Measurements from ENCODE around the gene DPEP1. TPM values are rescaled to one million over a fixed set of nuclear protein-coding genes. Genes with fewer than 3 reads are reported as not detected.
"Not testable (repeated sequence)": the region's sequence is repeated elsewhere in the genome, so short reads cannot be mapped to it uniquely, and the experiment has no call there.

The DPEP1 gene
- total and polyA plus RNA-seq, 4 donors, result 0.99 to 9.8 (median 5.1) TPM

- no peak overlapping the region for H3K27ac ChIP-seq (ENCODE audit: low read depth, low read length)
- H3K4me3 ChIP-seq (ENCODE audit: low read depth, low read length), result no peak overlapping the region
- WGBS (ENCODE audit: insufficient coverage), result 61% methylated on average over 3 of the region's 7 CpGs
- peaks cover 68% of the 10 kb centered on the region for H3K36me3 ChIP-seq (ENCODE audit: control insufficient read depth, insufficient read depth, low read length)
- H3K4me1 ChIP-seq (ENCODE audit: control insufficient read depth, insufficient read depth, low read length), result no peaks in the 10 kb centered on the region
- no peak for DNase-seq (ENCODE audit: low read depth in 4 of 6, low spot score in 6 of 6)
- H3K27me3 ChIP-seq (ENCODE audit: control insufficient read depth, insufficient read depth, low read length), result no peaks in the 10 kb centered on the region
- no peaks in the 10 kb centered on the region for H3K9me3 ChIP-seq (ENCODE audit: control insufficient read depth, insufficient read depth, low read length)
Measured at GRCh38 chr16:89586218-89586617, 27.2 kb upstream of the DPEP1 start.

- peaks cover 66% of the 10 kb centered on the region for H3K36me3 ChIP-seq (ENCODE audit: control insufficient read depth, insufficient read depth, low read length)
- WGBS (ENCODE audit: insufficient coverage), result 94% methylated on average over 11 of the region's 25 CpGs
- H3K4me3 ChIP-seq (ENCODE audit: low read depth, low read length), result no peak overlapping the region
- DNase-seq (ENCODE audit: low read depth in 4 of 6, low spot score in 6 of 6), result no peak
- H3K27me3 ChIP-seq (ENCODE audit: control insufficient read depth, insufficient read depth, low read length), result no peaks in the 10 kb centered on the region
- H3K4me1 ChIP-seq (ENCODE audit: control insufficient read depth, insufficient read depth, low read length), result no peaks in the 10 kb centered on the region
- H3K27ac ChIP-seq (ENCODE audit: low read depth, low read length), result no peak overlapping the region
- H3K9me3 ChIP-seq (ENCODE audit: control insufficient read depth, insufficient read depth, low read length), result no peaks in the 10 kb centered on the region
Measured at GRCh38 chr16:89586853-89587252, 26.6 kb upstream of the DPEP1 start.

- H3K4me1 ChIP-seq (ENCODE audit: control insufficient read depth, insufficient read depth, low read length); H3K4me3 ChIP-seq (ENCODE audit: low read depth, low read length); DNase-seq (ENCODE audit: low read depth in 4 of 6, low spot score in 6 of 6); H3K27ac ChIP-seq (ENCODE audit: low read depth, low read length); H3K27me3 ChIP-seq (ENCODE audit: control insufficient read depth, insufficient read depth, low read length); H3K9me3 ChIP-seq (ENCODE audit: control insufficient read depth, insufficient read depth, low read length): not testable (repeated sequence)
- peaks cover 61% of the 10 kb centered on the region for H3K36me3 ChIP-seq (ENCODE audit: control insufficient read depth, insufficient read depth, low read length)
- 97% methylated on average over 24 of the region's 36 CpGs for WGBS (ENCODE audit: insufficient coverage)
Measured at GRCh38 chr16:89587676-89588075, 25.8 kb upstream of the DPEP1 start.

- Histone ChIP-seq H3K4me1 (ENCODE audit: control insufficient read depth, insufficient read depth, low read length) (no peaks in the 10 kb centered on the region), H3K27me3 (ENCODE audit: control insufficient read depth, insufficient read depth, low read length) (no peaks in the 10 kb centered on the region), H3K9me3 (ENCODE audit: control insufficient read depth, insufficient read depth, low read length) (no peaks in the 10 kb centered on the region), H3K4me3 (ENCODE audit: low read depth, low read length) (no peak overlapping the region), H3K27ac (ENCODE audit: low read depth, low read length) (no peak overlapping the region), H3K36me3 (ENCODE audit: control insufficient read depth, insufficient read depth, low read length) (peaks cover 52% of the 10 kb centered on the region)
- 96% methylated on average over 18 of the region's 26 CpGs for WGBS (ENCODE audit: insufficient coverage)
- no peak for DNase-seq (ENCODE audit: low read depth in 4 of 6, low spot score in 6 of 6)
Measured at GRCh38 chr16:89588413-89589109, 24.9 kb upstream of the DPEP1 start.

- Histone ChIP-seq H3K4me1 (ENCODE audit: control insufficient read depth, insufficient read depth, low read length) (no peaks in the 10 kb centered on the region), H3K9me3 (ENCODE audit: control insufficient read depth, insufficient read depth, low read length) (no peaks in the 10 kb centered on the region), H3K36me3 (ENCODE audit: control insufficient read depth, insufficient read depth, low read length) (peaks cover 47% of the 10 kb centered on the region), H3K27ac (ENCODE audit: low read depth, low read length) (no peak overlapping the region), H3K4me3 (ENCODE audit: low read depth, low read length) (no peak overlapping the region), H3K27me3 (ENCODE audit: control insufficient read depth, insufficient read depth, low read length) (no peaks in the 10 kb centered on the region)
- DNase-seq (ENCODE audit: low read depth in 4 of 6, low spot score in 6 of 6), result no peak
- 89% methylated on average over 20 of the region's 21 CpGs for WGBS (ENCODE audit: insufficient coverage)
Measured at GRCh38 chr16:89589241-89589926, 24.1 kb upstream of the DPEP1 start.

- DNase-seq (ENCODE audit: low read depth in 4 of 6, low spot score in 6 of 6), result no peak
- no peak overlapping the region for H3K4me3 ChIP-seq (ENCODE audit: low read depth, low read length)
- 100% methylated on average over 1 of the region's 15 CpGs for WGBS (ENCODE audit: insufficient coverage)
- H3K4me1 ChIP-seq (ENCODE audit: control insufficient read depth, insufficient read depth, low read length), result no peaks in the 10 kb centered on the region
- H3K27ac ChIP-seq (ENCODE audit: low read depth, low read length), result no peak overlapping the region
- no peaks in the 10 kb centered on the region for H3K9me3 ChIP-seq (ENCODE audit: control insufficient read depth, insufficient read depth, low read length)
- peaks cover 45% of the 10 kb centered on the region for H3K36me3 ChIP-seq (ENCODE audit: control insufficient read depth, insufficient read depth, low read length)
- no peaks in the 10 kb centered on the region for H3K27me3 ChIP-seq (ENCODE audit: control insufficient read depth, insufficient read depth, low read length)
Measured at GRCh38 chr16:89593841-89594240, 19.6 kb upstream of the DPEP1 start.

GRCh38 chr16:89595330-89596060 is 17.9 kb upstream of the DPEP1 start:
- Histone ChIP-seq H3K36me3 (ENCODE audit: control insufficient read depth, insufficient read depth, low read length) (peaks cover 35% of the 10 kb centered on the region), H3K4me3 (ENCODE audit: low read depth, low read length) (no peak overlapping the region), H3K4me1 (ENCODE audit: control insufficient read depth, insufficient read depth, low read length) (no peaks in the 10 kb centered on the region), H3K9me3 (ENCODE audit: control insufficient read depth, insufficient read depth, low read length) (no peaks in the 10 kb centered on the region), H3K27ac (ENCODE audit: low read depth, low read length) (no peak overlapping the region), H3K27me3 (ENCODE audit: control insufficient read depth, insufficient read depth, low read length) (no peaks in the 10 kb centered on the region)
- 96% methylated on average over 47 of the region's 47 CpGs for WGBS (ENCODE audit: insufficient coverage)
- DNase-seq (ENCODE audit: low read depth in 4 of 6, low spot score in 6 of 6), result no peak

- Histone ChIP-seq H3K27me3 (ENCODE audit: control insufficient read depth, insufficient read depth, low read length) (no peaks in the 10 kb centered on the region), H3K36me3 (ENCODE audit: control insufficient read depth, insufficient read depth, low read length) (peaks cover 31% of the 10 kb centered on the region), H3K27ac (ENCODE audit: low read depth, low read length) (no peak overlapping the region), H3K4me3 (ENCODE audit: low read depth, low read length) (no peak overlapping the region), H3K4me1 (ENCODE audit: control insufficient read depth, insufficient read depth, low read length) (no peaks in the 10 kb centered on the region), H3K9me3 (ENCODE audit: control insufficient read depth, insufficient read depth, low read length) (no peaks in the 10 kb centered on the region)
- no peak for DNase-seq (ENCODE audit: low read depth in 4 of 6, low spot score in 6 of 6)
- 86% methylated on average over 21 of the region's 25 CpGs for WGBS (ENCODE audit: insufficient coverage)
Measured at GRCh38 chr16:89596061-89596689, 17.3 kb upstream of the DPEP1 start.

- H3K4me3 ChIP-seq (ENCODE audit: low read depth, low read length), result no peak overlapping the region
- DNase-seq (ENCODE audit: low read depth in 4 of 6, low spot score in 6 of 6), result no peak
- 87% methylated on average over 18 of the region's 19 CpGs for WGBS (ENCODE audit: insufficient coverage)
- H3K27ac ChIP-seq (ENCODE audit: low read depth, low read length), result no peak overlapping the region
- H3K4me1 ChIP-seq (ENCODE audit: control insufficient read depth, insufficient read depth, low read length), result peaks cover 3% of the 10 kb centered on the region
- no peaks in the 10 kb centered on the region for H3K27me3 ChIP-seq (ENCODE audit: control insufficient read depth, insufficient read depth, low read length)
- H3K36me3 ChIP-seq (ENCODE audit: control insufficient read depth, insufficient read depth, low read length), result peaks cover 29% of the 10 kb centered on the region
- no peaks in the 10 kb centered on the region for H3K9me3 ChIP-seq (ENCODE audit: control insufficient read depth, insufficient read depth, low read length)
Measured at GRCh38 chr16:89596957-89597649, 16.3 kb upstream of the DPEP1 start.

Measured in spinal cord (tissue), 10 donors.